HG02870 (cell line): ENCODE data around the gene SDF4.

ENCODE experiments used
- ATAC-seq: cut with Tn5 transposase; IDR thresholded peaks from one replicate; pipeline ENCODE4 v1.9.1; 2021; ENCODE audit warnings: mild to moderate bottlenecking, moderate library complexity; ENCODE audit not compliant: unreplicated experiment

Gene SDF4

GRCh38 chr1:1215080-1215676 is 16.6 kb downstream of the SDF4 start:
- ATAC-seq = no peak

GRCh38 chr1:1213345-1214265 is 18.2 kb downstream of the SDF4 start, which contains the start of gene TNFRSF4:
Gene TNFRSF4, minus strand, starts transcription at chr1:1214153. Its CDS starts 26 bp downstream, at chr1:1214127.
- no peak for ATAC-seq

- ATAC-seq = no peak
Measured at GRCh38 chr1:1212780-1213344, 18.9 kb downstream of the SDF4 start.

- no peak for ATAC-seq
Measured at GRCh38 chr1:1211541-1212441, 20.0 kb downstream of the SDF4 start.

GRCh38 chr1:1210726-1211540 is 20.9 kb downstream of the SDF4 start:
- ATAC-seq = no peak

GRCh38 chr1:1208713-1209433 is 22.9 kb downstream of the SDF4 start:
- no peak for ATAC-seq

GRCh38 chr1:1207571-1207892 is 24.3 kb downstream of the SDF4 start:
- no peak for ATAC-seq

GRCh38 chr1:1206966-1207531 is 24.8 kb downstream of the SDF4 start:
- ATAC-seq = no peak

- ATAC-seq = no peak
Measured at GRCh38 chr1:1206376-1206965, 25.3 kb downstream of the SDF4 start, which contains the start of gene TNFRSF18. Gene TNFRSF18, minus strand, starts transcription at chr1:1206592. Its CDS starts 21 bp downstream, at chr1:1206571.

GRCh38 chr1:1205769-1206375 is 25.9 kb downstream of the SDF4 start:
- no peak for ATAC-seq

GRCh38 chr1:1204998-1205768 is 26.6 kb downstream of the SDF4 start:
- no peak for ATAC-seq

- no peak for ATAC-seq
Measured at GRCh38 chr1:1204425-1204920, 27.3 kb downstream of the SDF4 start.

GRCh38 chr1:1203561-1204424 is 28.0 kb downstream of the SDF4 start:
- no peak for ATAC-seq

- no peak for ATAC-seq
Measured at GRCh38 chr1:1202831-1203560, 28.8 kb downstream of the SDF4 start.

GRCh38 chr1:1200876-1201810 is 30.7 kb downstream of the SDF4 start:
- no peak for ATAC-seq
